Measurements from ENCODE around the gene NUP93.

NUP93 gene

GRCh38 chr16:56891685-56892084 lies 161.8 kb downstream of the NUP93 start:
- no peak overlapping the region for H3K4me3 ChIP-seq (ENCODE audit: low read length)
- peaks cover 7% of the 10 kb centered on the region for H3K4me1 ChIP-seq (ENCODE audit: low read length)
- H3K9me2 ChIP-seq (replicated peaks; ENCODE audit: insufficient read depth, low read length), result no peaks in the 10 kb centered on the region
- no peak overlapping the region for H3K4me2 ChIP-seq (ENCODE audit: low read depth, low read length)
- H2AFZ ChIP-seq (ENCODE audit: low read length), result no peak overlapping the region
- no peaks in the 10 kb centered on the region; the same call in 1 of the 2 replicates for H3F3A ChIP-seq (ENCODE audit: insufficient read depth, low read length)
- no peaks in the 10 kb centered on the region for H4K20me1 ChIP-seq (ENCODE audit: insufficient read depth, low read length)
- H3K27ac ChIP-seq (ENCODE audit: low read length), result no peak overlapping the region
- no peaks in the 10 kb centered on the region for H3K79me2 ChIP-seq (ENCODE audit: low read length)
- TF ChIP-seq EZH2phosphoT487 (IDR thresholded peaks at IDR 0.05; ENCODE audit: low read length) (no peak), EZH2 (optimal IDR thresholded peaks at IDR 0.05; ENCODE audit: low read depth, low read length) (no peak), CTCF (IDR thresholded peaks at IDR 0.05; ENCODE audit: low read length) (no peak)
- no peak overlapping the region for H3K9ac ChIP-seq (ENCODE audit: low read length)
- no peaks in the 10 kb centered on the region for H3K27me3 ChIP-seq (replicated peaks; ENCODE audit: insufficient read depth, low read length)
- H3K9me3 ChIP-seq (replicated peaks; ENCODE audit: insufficient read depth, low read length), result no peaks in the 10 kb centered on the region
- DNase-seq, result no peak
- no peaks in the 10 kb centered on the region for H3K36me3 ChIP-seq (replicated peaks; ENCODE audit: insufficient read depth, low read length)

- Histone ChIP-seq H3K9me3 (replicated peaks; ENCODE audit: insufficient read depth, low read length) (no peaks in the 10 kb centered on the region), H3K9ac (ENCODE audit: low read length) (no peak overlapping the region)
Observed at GRCh38 chr16:56892705-56893104, 162.8 kb downstream of the NUP93 start.

GRCh38 chr16:56894331-56894917 lies 164.5 kb downstream of the NUP93 start:
- Histone ChIP-seq H3K27ac (ENCODE audit: low read length) (no peak overlapping the region), H3K4me3 (ENCODE audit: low read length) (no peak overlapping the region), H3K9me3 (replicated peaks; ENCODE audit: insufficient read depth, low read length) (no peaks in the 10 kb centered on the region), H4K20me1 (ENCODE audit: insufficient read depth, low read length) (no peaks in the 10 kb centered on the region), H3K27me3 (replicated peaks; ENCODE audit: insufficient read depth, low read length) (no peaks in the 10 kb centered on the region), H2AFZ (ENCODE audit: low read length) (no peak overlapping the region), H3K79me2 (ENCODE audit: low read length) (no peaks in the 10 kb centered on the region), H3K4me1 (ENCODE audit: low read length) (peaks cover 7% of the 10 kb centered on the region), H3K36me3 (replicated peaks; ENCODE audit: insufficient read depth, low read length) (no peaks in the 10 kb centered on the region), H3K9me2 (replicated peaks; ENCODE audit: insufficient read depth, low read length) (no peaks in the 10 kb centered on the region), H3F3A (ENCODE audit: insufficient read depth, low read length) (no peaks in the 10 kb centered on the region; the same call in 1 of the 2 replicates), H3K4me2 (ENCODE audit: low read depth, low read length) (no peak overlapping the region), H3K9ac (ENCODE audit: low read length) (no peak overlapping the region)
- DNase-seq, result no peak
- TF ChIP-seq CTCF (IDR thresholded peaks at IDR 0.05; ENCODE audit: low read length), result no peak
- TF ChIP-seq EZH2 (optimal IDR thresholded peaks at IDR 0.05; ENCODE audit: low read depth, low read length), result no peak
- no peak for TF ChIP-seq EZH2phosphoT487 (IDR thresholded peaks at IDR 0.05; ENCODE audit: low read length)

More at GRCh38 chr16:56892705-56893104, 162.8 kb downstream of the NUP93 start:
- Histone ChIP-seq H3K4me3 (ENCODE audit: low read length) (no peak overlapping the region), H3K27ac (ENCODE audit: low read length) (no peak overlapping the region), H3K4me1 (ENCODE audit: low read length) (peaks cover 14% of the 10 kb centered on the region), H3F3A (ENCODE audit: insufficient read depth, low read length) (no peaks in the 10 kb centered on the region; the same call in 1 of the 2 replicates), H3K27me3 (replicated peaks; ENCODE audit: insufficient read depth, low read length) (no peaks in the 10 kb centered on the region), H3K9me2 (replicated peaks; ENCODE audit: insufficient read depth, low read length) (no peaks in the 10 kb centered on the region), H4K20me1 (ENCODE audit: insufficient read depth, low read length) (no peaks in the 10 kb centered on the region), H3K4me2 (ENCODE audit: low read depth, low read length) (no peak overlapping the region), H3K36me3 (replicated peaks; ENCODE audit: insufficient read depth, low read length) (no peaks in the 10 kb centered on the region), H2AFZ (ENCODE audit: low read length) (no peak overlapping the region), H3K79me2 (ENCODE audit: low read length) (no peaks in the 10 kb centered on the region)
- TF ChIP-seq EZH2 (optimal IDR thresholded peaks at IDR 0.05; ENCODE audit: low read depth, low read length), result no peak
- TF ChIP-seq CTCF (IDR thresholded peaks at IDR 0.05; ENCODE audit: low read length), result no peak
- TF ChIP-seq EZH2phosphoT487 (IDR thresholded peaks at IDR 0.05; ENCODE audit: low read length), result no peak
- no peak for DNase-seq

Measured in MM.1S (cell line).